Measurements from ENCODE around the gene GPR55. TPM values are rescaled to one million over a fixed set of nuclear protein-coding genes. Genes with fewer than 3 reads are reported as not detected.

The GPR55 gene
- total and polyA plus RNA-seq, 2 of the 8 experiments (the other 6 are each of a cell fraction or from before 2014, with no cell fraction given): not detected

GRCh38 chr2:230939066-230939591 is 14.1 kb upstream of the GPR55 start:
- no peak overlapping the region for H4K91ac ChIP-seq (replicated peaks; ENCODE audit: insufficient read length, low read length)
- H3K9me3 ChIP-seq (ENCODE audit: insufficient read depth in 2 of 2, low read depth in 1 of 2, low read length in 1 of 2): no peaks in the 10 kb centered on the region
- H2BK120ac ChIP-seq (replicated peaks; ENCODE audit: low read depth, low read length): no peak overlapping the region
- TF ChIP-seq POLR2A (IDR thresholded peaks at IDR 0.05; ENCODE audit: control extremely low read depth in 1 of 2, low read depth in 2 of 2, low read length in 2 of 2) (no peak), SIN3A (conservative IDR thresholded peaks at IDR 0.05 in 1 of 2, IDR thresholded peaks at IDR 0.05 in 1 of 2; ENCODE audit: low read depth in 1 of 2, low read length in 2 of 2) (no peak), TAF1 (IDR thresholded peaks at IDR 0.05; ENCODE audit: low read depth, low read length) (no peak)
- TF ChIP-seq, protein P1, sequence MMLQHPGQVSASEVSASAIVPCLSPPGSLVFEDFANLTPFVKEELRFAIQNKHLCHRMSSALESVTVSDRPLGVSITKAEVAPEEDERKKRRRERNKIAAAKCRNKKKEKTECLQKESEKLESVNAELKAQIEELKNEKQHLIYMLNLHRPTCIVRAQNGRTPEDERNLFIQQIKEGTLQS (IDR thresholded peaks at IDR 0.05; ENCODE audit: insufficient read depth, low read depth, low read length): no peak
- TF ChIP-seq, protein P2, sequence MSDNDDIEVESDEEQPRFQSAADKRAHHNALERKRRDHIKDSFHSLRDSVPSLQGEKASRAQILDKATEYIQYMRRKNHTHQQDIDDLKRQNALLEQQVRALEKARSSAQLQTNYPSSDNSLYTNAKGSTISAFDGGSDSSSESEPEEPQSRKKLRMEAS (IDR thresholded peaks at IDR 0.05): no peak
- no peak overlapping the region for H3K14ac ChIP-seq (ENCODE audit: insufficient read length)
- ChIA-PET CTCF (ENCODE audit: partially characterized antibody) (interaction anchor here (0.8 to 7.1 kb wide), 8 partner anchors 13 to 116 kb away, joined by 3 to 49 read pairs (median 3); partner anchors contain the start of gene GPR55), POLR2A (ENCODE audit: partially characterized antibody) (no interaction called here)
- no peak overlapping the region for H3K56ac ChIP-seq (replicated peaks; ENCODE audit: insufficient read length, low read depth, low read length)
- no peaks in the 10 kb centered on the region for H3K79me2 ChIP-seq (ENCODE audit: control insufficient read depth in 1 of 2, insufficient read depth in 2 of 2, low read length in 2 of 2)
- no peaks in the 10 kb centered on the region for H3K23me2 ChIP-seq (ENCODE audit: low read depth, low read length)
- no peaks in the 10 kb centered on the region for H3K27me3 ChIP-seq (replicated peaks in 1 of 4; ENCODE audit: control insufficient read depth in 3 of 4, extremely low read depth in 1 of 4, insufficient read depth in 3 of 4, low read length in 3 of 4)
- no peak overlapping the region for H4K8ac ChIP-seq (ENCODE audit: extremely low read depth, insufficient read depth, low read length)
- H2BK15ac ChIP-seq (ENCODE audit: low read length): no peak overlapping the region
- H2BK5ac ChIP-seq (ENCODE audit: low read depth, low read length): no peak overlapping the region
- no peak overlapping the region for H2BK20ac ChIP-seq (ENCODE audit: low read length)
- no peak overlapping the region for H3K4me3 ChIP-seq (ENCODE audit: extremely low read depth in 1 of 4, insufficient read depth in 2 of 4, low read depth in 3 of 4, low read length in 4 of 4)
- no peak overlapping the region for H2AK5ac ChIP-seq (ENCODE audit: low read depth, low read length)
- H4K20me1 ChIP-seq (replicated peaks in 1 of 2; ENCODE audit: control insufficient read depth in 1 of 2, insufficient read depth in 2 of 2, low read length in 2 of 2): no peaks in the 10 kb centered on the region
- DNase-seq (ENCODE audit: low read depth in 1 of 2, low spot score in 2 of 2) (no peak), FAIRE-seq (no peak)
- no peak overlapping the region for H2BK12ac ChIP-seq (ENCODE audit: low read depth, low read length)
- no peaks in the 10 kb centered on the region for H3K36me3 ChIP-seq (ENCODE audit: control insufficient read depth in 2 of 4, insufficient read depth in 4 of 4, low read length in 3 of 4)
- H3K9ac ChIP-seq (replicated peaks in 1 of 4; ENCODE audit: extremely low read depth in 1 of 4, low read depth in 3 of 4, low read length in 3 of 4): no peak overlapping the region
- 94% methylated on average over 7 of the region's 7 CpGs; no CpG with 5 or more reads in 1 of the 2 experiments for WGBS, 2 experiments (ENCODE audit: extremely low coverage in 1 of 2, insufficient coverage in 1 of 2, insufficient read length in 1 of 2, insufficient replicate concordance in 2 of 2, low coverage in 1 of 2, low lambda C conversion rate in 2 of 2, missing lambda C conversion rate in 1 of 2)
- H4K5ac ChIP-seq (ENCODE audit: insufficient read length, low read depth, low read length): no peak overlapping the region
- H3K4ac ChIP-seq (replicated peaks; ENCODE audit: insufficient read length, low read depth, low read length): no peak overlapping the region
- H3K23ac ChIP-seq (ENCODE audit: insufficient read length): no peak overlapping the region
- H3K4me2 ChIP-seq (ENCODE audit: insufficient read depth in 1 of 2, low read depth in 2 of 2, low read length in 2 of 2): no peak overlapping the region
- H3K27ac ChIP-seq (ENCODE audit: low read depth, low read length): no peak overlapping the region
- H2AFZ ChIP-seq (ENCODE audit: low read length): no peak overlapping the region
- peaks cover 0 to 4% (median 2%) of the 10 kb centered on the region in 4 experiments; a peak in 2 of 7 replicates for H3K4me1 ChIP-seq (replicated peaks in 1 of 4; ENCODE audit: control insufficient read depth in 3 of 4, insufficient read depth in 4 of 4, low read length in 3 of 4)
- H3K79me1 ChIP-seq (ENCODE audit: low read depth, low read length): no peaks in the 10 kb centered on the region
- no peak overlapping the region for H3K18ac ChIP-seq (ENCODE audit: extremely low read depth, low read length)

All from H1 (cell line).